ENCODE measurements around the gene TXNDC5. TPM values are rescaled to one million over a fixed set of nuclear protein-coding genes. Genes with fewer than 3 reads are reported as not detected.

TXNDC5 gene
- total RNA-seq, 2 experiments from 2014 or later = 49.3 to 51.0 TPM

- TF ChIP-seq, protein P1, sequence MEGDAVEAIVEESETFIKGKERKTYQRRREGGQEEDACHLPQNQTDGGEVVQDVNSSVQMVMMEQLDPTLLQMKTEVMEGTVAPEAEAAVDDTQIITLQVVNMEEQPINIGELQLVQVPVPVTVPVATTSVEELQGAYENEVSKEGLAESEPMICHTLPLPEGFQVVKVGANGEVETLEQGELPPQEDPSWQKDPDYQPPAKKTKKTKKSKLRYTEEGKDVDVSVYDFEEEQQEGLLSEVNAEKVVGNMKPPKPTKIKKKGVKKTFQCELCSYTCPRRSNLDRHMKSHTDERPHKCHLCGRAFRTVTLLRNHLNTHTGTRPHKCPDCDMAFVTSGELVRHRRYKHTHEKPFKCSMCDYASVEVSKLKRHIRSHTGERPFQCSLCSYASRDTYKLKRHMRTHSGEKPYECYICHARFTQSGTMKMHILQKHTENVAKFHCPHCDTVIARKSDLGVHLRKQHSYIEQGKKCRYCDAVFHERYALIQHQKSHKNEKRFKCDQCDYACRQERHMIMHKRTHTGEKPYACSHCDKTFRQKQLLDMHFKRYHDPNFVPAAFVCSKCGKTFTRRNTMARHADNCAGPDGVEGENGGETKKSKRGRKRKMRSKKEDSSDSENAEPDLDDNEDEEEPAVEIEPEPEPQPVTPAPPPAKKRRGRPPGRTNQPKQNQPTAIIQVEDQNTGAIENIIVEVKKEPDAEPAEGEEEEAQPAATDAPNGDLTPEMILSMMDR (IDR thresholded peaks at IDR 0.05) = no peak
- ChIA-PET CTCF (no interaction called here), POLR2A (no interaction called here)
- H3K27ac Mint-ChIP-seq = no peak overlapping the region
- H3K4me3 Mint-ChIP-seq = no peak overlapping the region
- no peaks in the 10 kb centered on the region for H3K4me1 Mint-ChIP-seq (ENCODE audit: low read depth)
- ATAC-seq (no peak), DNase-seq (no peak)
- H3K9me3 Mint-ChIP-seq = peaks cover 5% of the 10 kb centered on the region
- H3K36me3 Mint-ChIP-seq (ENCODE audit: low read depth) = no peaks in the 10 kb centered on the region
- intact Hi-C loops (cut with micrococcal nuclease) = no loop called here
- peaks cover 1% of the 10 kb centered on the region for H3K27me3 Mint-ChIP-seq
Observed at GRCh38 chr6:7846966-7847818, 63.4 kb downstream of the TXNDC5 start.

GRCh38 chr6:7841781-7842468 is 68.7 kb downstream of the TXNDC5 start:
- TF ChIP-seq, protein P1 (IDR thresholded peaks at IDR 0.05) = no peak
- ATAC-seq (no peak), DNase-seq (no peak)
- ChIA-PET CTCF (no interaction called here), POLR2A (no interaction called here)
- peaks cover 2% of the 10 kb centered on the region for H3K27me3 Mint-ChIP-seq
- H3K9me3 Mint-ChIP-seq = peaks cover 3% of the 10 kb centered on the region
- no peaks in the 10 kb centered on the region for H3K4me1 Mint-ChIP-seq (ENCODE audit: low read depth)
- H3K27ac Mint-ChIP-seq = no peak overlapping the region
- no peaks in the 10 kb centered on the region for H3K36me3 Mint-ChIP-seq (ENCODE audit: low read depth)
- intact Hi-C loops (cut with micrococcal nuclease) = no loop called here
- H3K4me3 Mint-ChIP-seq = no peak overlapping the region

- H3K36me3 Mint-ChIP-seq (ENCODE audit: low read depth) = no peaks in the 10 kb centered on the region
- CTCF ChIA-PET = no interaction called here
Observed at GRCh38 chr6:7836371-7837026, 74.1 kb downstream of the TXNDC5 start.

DNA sequence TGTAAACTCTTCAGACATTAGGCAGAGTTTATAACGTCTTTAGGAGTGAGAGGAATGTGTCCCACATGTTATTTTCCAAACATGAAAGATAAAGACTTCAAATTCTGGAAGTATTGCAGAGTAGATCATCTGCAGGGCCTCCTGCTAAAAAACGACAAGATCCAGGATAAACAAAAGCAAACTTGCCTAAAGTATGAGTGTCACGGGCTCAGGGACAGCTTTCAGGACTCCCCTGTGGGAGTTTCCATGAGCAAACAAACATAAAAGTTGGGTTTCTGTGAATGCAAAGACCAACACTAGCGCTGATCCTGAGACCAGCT is 76.9 kb downstream of the TXNDC5 start:
- ChIA-PET CTCF (no interaction called here), POLR2A (no interaction called here)
- Mint-ChIP-seq H3K9me3 (no peaks in the 10 kb centered on the region), H3K27me3 (peaks cover 14% of the 10 kb centered on the region), H3K27ac (no peak overlapping the region), H3K4me3 (no peak overlapping the region), H3K36me3 (ENCODE audit: low read depth) (no peaks in the 10 kb centered on the region), H3K4me1 (ENCODE audit: low read depth) (no peaks in the 10 kb centered on the region)
- intact Hi-C loops (cut with micrococcal nuclease) = no loop called here
- ATAC-seq (no peak), DNase-seq (no peak)
- TF ChIP-seq, protein P1 (IDR thresholded peaks at IDR 0.05) = no peak

More at GRCh38 chr6:7836371-7837026, 74.1 kb downstream of the TXNDC5 start:
- H3K4me1 Mint-ChIP-seq (ENCODE audit: low read depth) = no peaks in the 10 kb centered on the region
- POLR2A ChIA-PET = interaction anchor here (0.6 kb wide), 1 partner anchor 115 kb away, joined by 3 read pairs; no protein-coding TSS in a partner anchor
- peaks cover 12% of the 10 kb centered on the region for H3K27me3 Mint-ChIP-seq
- TF ChIP-seq, protein P1 (IDR thresholded peaks at IDR 0.05) = no peak
- intact Hi-C loops (cut with micrococcal nuclease) = no loop called here
- no peaks in the 10 kb centered on the region for H3K9me3 Mint-ChIP-seq
- H3K4me3 Mint-ChIP-seq = no peak overlapping the region
- DNase-seq (no peak), ATAC-seq (no peak)
- no peak overlapping the region for H3K27ac Mint-ChIP-seq

All from activated CD8-positive, alpha-beta T cell treated with anti-CD3 and anti-CD28 coated beads for 36 hours (primary cell).